Measurements from ENCODE around the gene IFITM1.

GRCh38 chr11:281486-282161 is 32.2 kb upstream of the IFITM1 start:
- TF ChIP-seq CTCF (IDR thresholded peaks at IDR 0.05) (no peak), POLR2A (IDR thresholded peaks at IDR 0.05) (no peak)
